M059J (cell line): ENCODE data around the gene OR2T2. TPM values are rescaled to one million over a fixed set of nuclear protein-coding genes. Genes with fewer than 3 reads are reported as not detected.
"Not testable (repeated sequence)": the region's sequence is repeated elsewhere in the genome, so short reads cannot be mapped to it uniquely, and the experiment has no call there.

ENCODE experiments used
- DNase-seq: peaks from one replicate; pipeline ENCODE4 v3.0.0-alpha.2; 2012; ENCODE audit warnings: low read depth
- total RNA-seq: library from RNA; depleted of rRNA; stranded (reverse); fragments of >200 nt; shearing (Covaris generic); gene quantifications from 2 replicates; pipeline ENCODE4 v1.2.3, GENCODE V29; 2014; rRNA removed

Gene OR2T2
- not detected in 2 replicates for total RNA-seq

GRCh38 chr1:248445399-248445798 is at the start of gene OR2T2:
Gene OR2T2, plus strand, starts transcription at chr1:248445637. Its CDS starts 7,161 bp downstream, at chr1:248452798.
- DNase-seq = not testable (repeated sequence)

- no peak for DNase-seq
Observed at GRCh38 chr1:248402748-248403147, 42.7 kb upstream of the OR2T2 start, which contains the start of gene OR2T1. Gene OR2T1, plus strand, starts transcription at chr1:248403048. Its CDS starts 3,100 bp downstream, at chr1:248406148.

GRCh38 chr1:248404024-248404423 is 41.4 kb upstream of the OR2T2 start:
- DNase-seq = no peak

- DNase-seq = no peak
Observed at GRCh38 chr1:248406721-248407692, 38.4 kb upstream of the OR2T2 start.

GRCh38 chr1:248416226-248416625 is 29.2 kb upstream of the OR2T2 start:
- no peak for DNase-seq

- no peak for DNase-seq
Observed at GRCh38 chr1:248417854-248418253, 27.6 kb upstream of the OR2T2 start.

- DNase-seq = no peak
Observed at GRCh38 chr1:248421384-248421783, 24.1 kb upstream of the OR2T2 start.

GRCh38 chr1:248427526-248428191 is 17.8 kb upstream of the OR2T2 start:
- not testable (repeated sequence) for DNase-seq

GRCh38 chr1:248428192-248428533 is 17.3 kb upstream of the OR2T2 start:
- DNase-seq = not testable (repeated sequence)

- DNase-seq = not testable (repeated sequence)
Observed at GRCh38 chr1:248431683-248432082, 13.8 kb upstream of the OR2T2 start.

- not testable (repeated sequence) for DNase-seq
Observed at GRCh38 chr1:248432201-248432600, 13.2 kb upstream of the OR2T2 start.

GRCh38 chr1:248433811-248434415 is 11.5 kb upstream of the OR2T2 start:
- not testable (repeated sequence) for DNase-seq

- not testable (repeated sequence) for DNase-seq
Observed at GRCh38 chr1:248434913-248435312, 10.5 kb upstream of the OR2T2 start.

GRCh38 chr1:248436303-248436702 is 9.1 kb upstream of the OR2T2 start:
- DNase-seq = not testable (repeated sequence)

- DNase-seq = not testable (repeated sequence)
Observed at GRCh38 chr1:248438668-248439067, 6.8 kb upstream of the OR2T2 start.

- not testable (repeated sequence) for DNase-seq
Observed at GRCh38 chr1:248439283-248439682, 6.2 kb upstream of the OR2T2 start.

- DNase-seq = not testable (repeated sequence)
Observed at GRCh38 chr1:248442500-248443277, 2.7 kb upstream of the OR2T2 start.

GRCh38 chr1:248444603-248445002 is 834 bp upstream of the OR2T2 start:
- not testable (repeated sequence) for DNase-seq

- DNase-seq = not testable (repeated sequence)
Observed at GRCh38 chr1:248448409-248449074, 3.1 kb downstream of the OR2T2 start.

- DNase-seq = not testable (repeated sequence)
Observed at GRCh38 chr1:248449821-248450465, 4.5 kb downstream of the OR2T2 start.
